Measurements from ENCODE around the gene VSX1. TPM values are rescaled to one million over a fixed set of nuclear protein-coding genes. Genes with fewer than 3 reads are reported as not detected.

The VSX1 gene
- polyA plus RNA-seq, 1 of the 3 experiments (the other 2 are of a cell fraction), result not detected

DNA sequence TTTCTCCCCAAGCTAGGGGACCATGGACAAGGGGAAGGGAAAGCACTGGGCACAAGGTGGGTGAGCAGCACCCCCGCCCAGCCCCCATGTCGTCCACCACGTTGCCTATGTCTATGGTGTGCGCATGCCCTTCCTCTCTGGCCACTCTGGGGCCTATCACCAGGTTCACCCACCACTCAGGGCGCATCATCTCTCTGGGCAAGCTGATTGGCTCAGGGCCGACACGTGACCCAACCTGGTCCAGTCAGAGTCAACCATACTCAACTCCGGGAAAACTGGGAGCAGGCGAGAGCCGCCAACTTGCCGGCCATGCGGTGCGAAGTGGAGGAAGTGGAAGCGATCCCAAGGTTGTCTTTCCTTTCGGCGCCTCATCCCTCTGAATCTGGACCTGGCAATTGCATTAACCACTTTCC lies 49.9 kb downstream of the VSX1 start:
- 91% methylated on average over 15 of the region's 16 CpGs for WGBS (ENCODE audit: low lambda C conversion rate)
- H4K20me1 ChIP-seq (ENCODE audit: insufficient read depth), result no peaks in the 10 kb centered on the region
- no peak overlapping the region for H3K4me2 ChIP-seq
- CTCF ChIA-PET, result interaction anchor here (0.9 kb wide), 1 partner anchor 9 kb away, joined by 3 read pairs; no protein-coding TSS in a partner anchor
- H3K27ac ChIP-seq (ENCODE audit: low read depth in 2 of 2, low read length in 1 of 2), result no peak overlapping the region
- H3K4me3 ChIP-seq (ENCODE audit: low read depth in 2 of 2, low read length in 1 of 2), result no peak overlapping the region
- no peak for DNase-seq
- POLR2A ChIA-PET, result no interaction called here
- no peaks in the 10 kb centered on the region for H3F3A ChIP-seq (replicated peaks; ENCODE audit: insufficient read depth)
- no peaks in the 10 kb centered on the region for H3K36me3 ChIP-seq (replicated peaks in 1 of 2; ENCODE audit: control insufficient read depth in 1 of 2, insufficient read depth in 2 of 2, low read length in 1 of 2)
- no peaks in the 10 kb centered on the region for H3K9me3 ChIP-seq
- H3K27me3 ChIP-seq (ENCODE audit: insufficient read depth), result no peaks in the 10 kb centered on the region
- no peak overlapping the region for H2AFZ ChIP-seq (ENCODE audit: low read depth)
- peaks cover 0 to 6% of the 10 kb centered on the region in 2 experiments; a peak in 1 of 4 replicates for H3K4me1 ChIP-seq (ENCODE audit: control insufficient read depth in 1 of 2, insufficient read depth in 2 of 2, low read depth in 1 of 2, low read length in 1 of 2)
- no peak overlapping the region for H3K9ac ChIP-seq
- no peaks in the 10 kb centered on the region for H3K9me2 ChIP-seq
- H3K79me2 ChIP-seq (ENCODE audit: insufficient read depth), result no peaks in the 10 kb centered on the region
- TF ChIP-seq YY1 (IDR thresholded peaks at IDR 0.05; ENCODE audit: low read depth), result no peak
- no peak for TF ChIP-seq NRF1 (IDR thresholded peaks at IDR 0.05; ENCODE audit: low read depth, low read length)
- no peak for TF ChIP-seq FOXJ3 (CRISPR knock-in tag; IDR thresholded peaks at IDR 0.05)
- TF ChIP-seq, protein P1, sequence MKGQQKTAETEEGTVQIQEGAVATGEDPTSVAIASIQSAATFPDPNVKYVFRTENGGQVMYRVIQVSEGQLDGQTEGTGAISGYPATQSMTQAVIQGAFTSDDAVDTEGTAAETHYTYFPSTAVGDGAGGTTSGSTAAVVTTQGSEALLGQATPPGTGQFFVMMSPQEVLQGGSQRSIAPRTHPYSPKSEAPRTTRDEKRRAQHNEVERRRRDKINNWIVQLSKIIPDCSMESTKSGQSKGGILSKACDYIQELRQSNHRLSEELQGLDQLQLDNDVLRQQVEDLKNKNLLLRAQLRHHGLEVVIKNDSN (IDR thresholded peaks at IDR 0.05; ENCODE audit: borderline replicate concordance, low read depth), result no peak
- TF ChIP-seq, protein P2, sequence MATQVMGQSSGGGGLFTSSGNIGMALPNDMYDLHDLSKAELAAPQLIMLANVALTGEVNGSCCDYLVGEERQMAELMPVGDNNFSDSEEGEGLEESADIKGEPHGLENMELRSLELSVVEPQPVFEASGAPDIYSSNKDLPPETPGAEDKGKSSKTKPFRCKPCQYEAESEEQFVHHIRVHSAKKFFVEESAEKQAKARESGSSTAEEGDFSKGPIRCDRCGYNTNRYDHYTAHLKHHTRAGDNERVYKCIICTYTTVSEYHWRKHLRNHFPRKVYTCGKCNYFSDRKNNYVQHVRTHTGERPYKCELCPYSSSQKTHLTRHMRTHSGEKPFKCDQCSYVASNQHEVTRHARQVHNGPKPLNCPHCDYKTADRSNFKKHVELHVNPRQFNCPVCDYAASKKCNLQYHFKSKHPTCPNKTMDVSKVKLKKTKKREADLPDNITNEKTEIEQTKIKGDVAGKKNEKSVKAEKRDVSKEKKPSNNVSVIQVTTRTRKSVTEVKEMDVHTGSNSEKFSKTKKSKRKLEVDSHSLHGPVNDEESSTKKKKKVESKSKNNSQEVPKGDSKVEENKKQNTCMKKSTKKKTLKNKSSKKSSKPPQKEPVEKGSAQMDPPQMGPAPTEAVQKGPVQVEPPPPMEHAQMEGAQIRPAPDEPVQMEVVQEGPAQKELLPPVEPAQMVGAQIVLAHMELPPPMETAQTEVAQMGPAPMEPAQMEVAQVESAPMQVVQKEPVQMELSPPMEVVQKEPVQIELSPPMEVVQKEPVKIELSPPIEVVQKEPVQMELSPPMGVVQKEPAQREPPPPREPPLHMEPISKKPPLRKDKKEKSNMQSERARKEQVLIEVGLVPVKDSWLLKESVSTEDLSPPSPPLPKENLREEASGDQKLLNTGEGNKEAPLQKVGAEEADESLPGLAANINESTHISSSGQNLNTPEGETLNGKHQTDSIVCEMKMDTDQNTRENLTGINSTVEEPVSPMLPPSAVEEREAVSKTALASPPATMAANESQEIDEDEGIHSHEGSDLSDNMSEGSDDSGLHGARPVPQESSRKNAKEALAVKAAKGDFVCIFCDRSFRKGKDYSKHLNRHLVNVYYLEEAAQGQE (IDR thresholded peaks at IDR 0.05; ENCODE audit: low read depth, low read length), result no peak
- no peak for TF ChIP-seq FOSL2 (IDR thresholded peaks at IDR 0.05; ENCODE audit: borderline replicate concordance, low read depth)
- TF ChIP-seq, protein P3, sequence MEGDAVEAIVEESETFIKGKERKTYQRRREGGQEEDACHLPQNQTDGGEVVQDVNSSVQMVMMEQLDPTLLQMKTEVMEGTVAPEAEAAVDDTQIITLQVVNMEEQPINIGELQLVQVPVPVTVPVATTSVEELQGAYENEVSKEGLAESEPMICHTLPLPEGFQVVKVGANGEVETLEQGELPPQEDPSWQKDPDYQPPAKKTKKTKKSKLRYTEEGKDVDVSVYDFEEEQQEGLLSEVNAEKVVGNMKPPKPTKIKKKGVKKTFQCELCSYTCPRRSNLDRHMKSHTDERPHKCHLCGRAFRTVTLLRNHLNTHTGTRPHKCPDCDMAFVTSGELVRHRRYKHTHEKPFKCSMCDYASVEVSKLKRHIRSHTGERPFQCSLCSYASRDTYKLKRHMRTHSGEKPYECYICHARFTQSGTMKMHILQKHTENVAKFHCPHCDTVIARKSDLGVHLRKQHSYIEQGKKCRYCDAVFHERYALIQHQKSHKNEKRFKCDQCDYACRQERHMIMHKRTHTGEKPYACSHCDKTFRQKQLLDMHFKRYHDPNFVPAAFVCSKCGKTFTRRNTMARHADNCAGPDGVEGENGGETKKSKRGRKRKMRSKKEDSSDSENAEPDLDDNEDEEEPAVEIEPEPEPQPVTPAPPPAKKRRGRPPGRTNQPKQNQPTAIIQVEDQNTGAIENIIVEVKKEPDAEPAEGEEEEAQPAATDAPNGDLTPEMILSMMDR (IDR thresholded peaks at IDR 0.05), result no peak
- TF ChIP-seq RAD21 (IDR thresholded peaks at IDR 0.05; ENCODE audit: low read length), result no peak

DNA sequence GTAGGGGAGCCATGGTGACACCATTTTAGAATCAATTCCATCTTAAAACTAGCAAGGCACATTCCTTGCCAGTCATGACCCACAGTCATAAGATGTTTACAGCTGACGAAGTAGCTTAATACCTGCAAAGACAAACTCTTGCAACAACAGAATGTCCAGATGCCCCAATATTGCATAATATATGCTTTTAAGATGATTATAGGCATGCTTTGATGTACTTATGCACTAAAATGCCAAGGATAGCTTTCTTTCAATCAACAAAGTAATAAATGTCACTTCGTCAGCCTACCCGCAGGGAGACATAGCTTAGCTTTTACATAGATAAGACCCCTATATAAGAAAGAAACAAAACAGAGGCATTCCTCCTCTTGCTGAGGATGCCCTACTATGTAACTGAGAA lies 50.7 kb downstream of the VSX1 start:
- Histone ChIP-seq H4K20me1 (ENCODE audit: insufficient read depth) (no peaks in the 10 kb centered on the region), H3K27me3 (ENCODE audit: insufficient read depth) (no peaks in the 10 kb centered on the region), H3K9ac (no peak overlapping the region), H3K9me2 (no peaks in the 10 kb centered on the region), H2AFZ (ENCODE audit: low read depth) (no peak overlapping the region), H3K79me2 (ENCODE audit: insufficient read depth) (no peaks in the 10 kb centered on the region), H3K27ac (ENCODE audit: low read depth in 2 of 2, low read length in 1 of 2) (no peak overlapping the region), H3K4me3 (ENCODE audit: low read depth in 2 of 2, low read length in 1 of 2) (no peak overlapping the region), H3F3A (replicated peaks; ENCODE audit: insufficient read depth) (no peaks in the 10 kb centered on the region), H3K4me1 (ENCODE audit: control insufficient read depth in 1 of 2, insufficient read depth in 2 of 2, low read depth in 1 of 2, low read length in 1 of 2) (peaks cover 0 to 6% of the 10 kb centered on the region in 2 experiments; a peak in 1 of 4 replicates), H3K36me3 (replicated peaks in 1 of 2; ENCODE audit: control insufficient read depth in 1 of 2, insufficient read depth in 2 of 2, low read length in 1 of 2) (no peaks in the 10 kb centered on the region), H3K9me3 (no peaks in the 10 kb centered on the region), H3K4me2 (no peak overlapping the region)
- WGBS (ENCODE audit: low lambda C conversion rate), result 85% methylated on average over 3 of the region's 3 CpGs
- no peak for DNase-seq
- TF ChIP-seq, protein P1 (IDR thresholded peaks at IDR 0.05; ENCODE audit: borderline replicate concordance, low read depth), result no peak
- no peak for TF ChIP-seq GABPA (IDR thresholded peaks at IDR 0.05; ENCODE audit: low read depth)
- no peak for TF ChIP-seq PBX3 (IDR thresholded peaks at IDR 0.05)
- no peak for TF ChIP-seq RCOR1 (IDR thresholded peaks at IDR 0.05; ENCODE audit: low read length)
- TF ChIP-seq, protein P4, sequence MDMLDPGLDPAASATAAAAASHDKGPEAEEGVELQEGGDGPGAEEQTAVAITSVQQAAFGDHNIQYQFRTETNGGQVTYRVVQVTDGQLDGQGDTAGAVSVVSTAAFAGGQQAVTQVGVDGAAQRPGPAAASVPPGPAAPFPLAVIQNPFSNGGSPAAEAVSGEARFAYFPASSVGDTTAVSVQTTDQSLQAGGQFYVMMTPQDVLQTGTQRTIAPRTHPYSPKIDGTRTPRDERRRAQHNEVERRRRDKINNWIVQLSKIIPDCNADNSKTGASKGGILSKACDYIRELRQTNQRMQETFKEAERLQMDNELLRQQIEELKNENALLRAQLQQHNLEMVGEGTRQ (IDR thresholded peaks at IDR 0.05; ENCODE audit: borderline replicate concordance, low read depth, low read length), result no peak
- TF ChIP-seq, protein P5, sequence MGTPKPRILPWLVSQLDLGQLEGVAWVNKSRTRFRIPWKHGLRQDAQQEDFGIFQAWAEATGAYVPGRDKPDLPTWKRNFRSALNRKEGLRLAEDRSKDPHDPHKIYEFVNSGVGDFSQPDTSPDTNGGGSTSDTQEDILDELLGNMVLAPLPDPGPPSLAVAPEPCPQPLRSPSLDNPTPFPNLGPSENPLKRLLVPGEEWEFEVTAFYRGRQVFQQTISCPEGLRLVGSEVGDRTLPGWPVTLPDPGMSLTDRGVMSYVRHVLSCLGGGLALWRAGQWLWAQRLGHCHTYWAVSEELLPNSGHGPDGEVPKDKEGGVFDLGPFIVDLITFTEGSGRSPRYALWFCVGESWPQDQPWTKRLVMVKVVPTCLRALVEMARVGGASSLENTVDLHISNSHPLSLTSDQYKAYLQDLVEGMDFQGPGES (IDR thresholded peaks at IDR 0.05; ENCODE audit: low read depth, low read length), result no peak
- no peak for TF ChIP-seq ELF1 (IDR thresholded peaks at IDR 0.05)
- TF ChIP-seq TAF1 (IDR thresholded peaks at IDR 0.05; ENCODE audit: borderline replicate concordance, low read depth, low read length), result no peak
- TF ChIP-seq EZH2phosphoT487 (IDR thresholded peaks at IDR 0.05; ENCODE audit: borderline replicate concordance, low read depth), result no peak
- POLR2A ChIA-PET, result no interaction called here
- CTCF ChIA-PET, result interaction anchor here (0.9 kb wide), 1 partner anchor 9 kb away, joined by 3 read pairs; no protein-coding TSS in a partner anchor

Data from SK-N-SH (cell line).